Suppressor macrophage treated with lipopolysaccharide for 4 hours (primary cell): ENCODE results near the gene RYR2.

Experiments used
- DNase-seq: peaks from one replicate; pipeline ENCODE4 v3.0.0-alpha.2; 2020

Gene RYR2

GRCh38 chr1:237384213-237384612, 342.2 kb downstream of the RYR2 start:
- DNase-seq: no peak

- peak; percentile 27 for DNase-seq
These were observed 344.6 kb downstream of the RYR2 start for GRCh38 chr1:237386362-237387143.

DNA sequence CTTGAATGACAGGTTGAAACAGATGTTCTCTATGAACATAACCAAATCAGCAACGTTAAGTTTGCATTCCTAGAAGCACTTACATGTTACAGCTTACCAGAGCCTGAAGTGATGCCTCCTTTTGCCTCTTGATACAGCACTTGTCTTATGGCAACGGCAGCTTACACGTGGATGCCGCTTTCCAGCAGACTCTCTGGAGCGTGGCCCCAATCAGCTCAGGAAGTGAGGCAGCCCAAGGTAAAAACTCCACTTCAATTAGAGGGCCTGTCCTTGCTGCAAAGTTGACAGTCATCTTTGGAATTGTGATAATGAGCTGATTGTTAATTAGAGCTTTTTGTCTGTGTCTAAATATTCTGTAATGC, 345.1 kb downstream of the RYR2 start:
- DNase-seq: no peak

- DNase-seq: no peak
These were observed 348.8 kb downstream of the RYR2 start for GRCh38 chr1:237390823-237391222.

- DNase-seq: no peak
These were observed 351.6 kb downstream of the RYR2 start for GRCh38 chr1:237393632-237394031.

- DNase-seq: no peak
These were observed 352.3 kb downstream of the RYR2 start for GRCh38 chr1:237394281-237394680.

DNA sequence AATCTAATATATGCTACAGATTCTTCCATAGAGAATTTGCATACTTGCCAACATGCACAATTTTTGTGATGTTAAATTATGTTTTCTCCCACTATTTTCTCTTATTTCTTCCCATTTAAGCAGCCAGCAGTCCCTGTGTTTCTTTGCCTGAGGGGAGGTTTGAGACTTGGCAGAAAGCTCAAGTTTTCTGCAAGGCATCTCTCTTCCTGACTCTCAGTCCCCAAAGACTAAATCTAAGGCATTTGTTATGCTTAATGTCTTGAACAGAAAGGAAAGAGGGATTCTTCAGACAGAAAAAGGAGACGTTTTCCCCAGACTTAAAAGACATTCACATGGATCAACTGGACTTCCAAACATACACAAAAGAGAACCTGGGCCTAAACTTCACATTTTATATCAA, 354.4 kb downstream of the RYR2 start:
- no peak for DNase-seq

GRCh38 chr1:237398751-237399150, 356.8 kb downstream of the RYR2 start:
- DNase-seq: no peak

DNA sequence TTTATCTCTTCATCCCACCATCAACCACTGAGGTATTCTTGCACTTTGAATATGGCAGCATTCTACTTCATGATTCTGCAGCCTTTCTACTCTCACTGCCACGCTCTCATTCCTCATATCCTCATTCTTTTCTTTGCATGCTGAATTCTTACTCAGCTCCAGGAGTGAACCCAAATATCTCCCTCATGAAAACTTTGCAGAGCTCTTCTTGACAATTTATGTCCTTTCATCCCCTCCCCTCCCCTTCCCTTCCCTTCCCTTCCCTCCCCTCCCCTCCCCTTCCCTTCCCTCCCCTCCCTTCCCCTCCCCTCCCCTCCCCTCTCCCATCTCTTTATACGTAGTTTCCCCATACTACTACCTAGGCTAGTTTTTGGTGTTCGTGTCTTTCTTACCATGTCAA, 363.9 kb downstream of the RYR2 start:
- no peak for DNase-seq

DNA sequence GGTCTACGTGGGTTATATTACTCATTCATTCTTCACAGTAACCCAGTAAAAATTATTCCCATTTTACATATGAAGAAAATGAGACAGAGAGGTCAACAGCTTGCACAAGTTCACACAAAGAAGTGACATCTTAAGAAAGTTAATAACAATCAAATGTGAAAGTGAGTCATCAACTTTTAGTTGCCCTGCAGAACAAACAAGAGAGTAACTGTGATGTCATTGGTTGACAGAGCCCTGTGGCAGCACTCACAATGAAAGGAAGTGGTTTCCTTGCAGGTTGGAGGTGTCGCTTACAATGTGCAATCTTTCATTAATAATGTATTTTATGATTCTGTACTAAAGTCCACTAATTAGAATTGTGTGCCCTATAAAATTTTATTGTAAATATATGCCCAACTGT, 369.6 kb downstream of the RYR2 start:
- DNase-seq: no peak

DNA sequence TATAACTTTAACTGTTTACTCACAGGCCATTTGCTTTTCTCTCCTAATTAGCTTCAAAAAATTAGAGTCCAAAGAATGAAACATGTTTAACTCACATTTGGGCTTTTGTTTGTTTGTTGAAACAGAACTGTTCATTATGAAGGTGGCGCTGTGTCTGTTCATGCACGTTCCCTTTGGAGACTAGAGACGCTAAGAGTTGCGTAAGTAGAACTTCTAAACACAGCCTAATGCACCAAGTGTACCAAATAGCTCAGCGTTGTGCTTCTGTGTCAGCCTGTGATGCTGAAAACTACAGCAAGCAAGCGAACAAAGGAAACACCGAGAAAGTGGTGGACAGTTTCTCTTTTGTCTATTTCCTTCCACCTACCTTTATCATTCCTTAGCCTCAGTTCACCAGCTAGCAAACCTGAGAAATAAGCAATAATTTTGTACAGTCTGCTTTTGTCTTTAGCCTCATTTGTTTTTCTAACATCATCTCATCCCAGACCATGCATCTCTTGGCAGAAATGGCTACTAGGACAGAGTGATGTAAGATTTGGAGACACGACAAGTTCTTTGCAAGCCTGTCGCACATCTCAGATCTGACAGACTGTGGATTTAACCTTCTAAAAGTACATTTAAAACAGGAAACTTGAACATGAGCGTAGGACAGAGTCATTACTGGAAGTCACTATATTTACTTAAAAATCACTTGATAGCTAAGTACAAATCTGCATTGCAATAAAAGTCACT, 375.1 kb downstream of the RYR2 start:
- DNase-seq: no peak

- DNase-seq: no peak
These were observed 386.8 kb downstream of the RYR2 start for GRCh38 chr1:237428809-237429208.

- no peak for DNase-seq
These were observed 387.3 kb downstream of the RYR2 start for GRCh38 chr1:237429252-237429651.

- no peak for DNase-seq
These were observed 389.5 kb downstream of the RYR2 start for GRCh38 chr1:237431448-237431847.

DNA sequence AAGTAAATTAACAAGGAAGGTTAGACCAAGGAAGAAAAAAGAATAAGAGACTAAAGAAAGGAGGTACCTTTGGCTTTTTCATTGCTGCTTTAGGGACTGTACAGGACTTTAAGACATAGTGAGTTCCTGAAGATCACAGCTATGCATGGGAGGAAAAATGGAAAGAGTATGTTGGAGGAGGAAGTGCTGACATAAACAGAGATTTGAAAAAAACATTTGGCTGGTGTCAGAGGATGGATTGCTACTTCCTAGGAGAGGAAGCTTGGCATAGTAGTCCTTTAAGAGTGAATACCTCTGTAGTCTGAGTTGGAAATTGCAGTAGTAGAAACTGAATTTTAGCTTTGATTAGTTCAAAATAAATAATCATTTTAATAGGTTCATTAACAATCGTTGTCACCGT, 398.4 kb downstream of the RYR2 start:
- no peak for DNase-seq

DNA sequence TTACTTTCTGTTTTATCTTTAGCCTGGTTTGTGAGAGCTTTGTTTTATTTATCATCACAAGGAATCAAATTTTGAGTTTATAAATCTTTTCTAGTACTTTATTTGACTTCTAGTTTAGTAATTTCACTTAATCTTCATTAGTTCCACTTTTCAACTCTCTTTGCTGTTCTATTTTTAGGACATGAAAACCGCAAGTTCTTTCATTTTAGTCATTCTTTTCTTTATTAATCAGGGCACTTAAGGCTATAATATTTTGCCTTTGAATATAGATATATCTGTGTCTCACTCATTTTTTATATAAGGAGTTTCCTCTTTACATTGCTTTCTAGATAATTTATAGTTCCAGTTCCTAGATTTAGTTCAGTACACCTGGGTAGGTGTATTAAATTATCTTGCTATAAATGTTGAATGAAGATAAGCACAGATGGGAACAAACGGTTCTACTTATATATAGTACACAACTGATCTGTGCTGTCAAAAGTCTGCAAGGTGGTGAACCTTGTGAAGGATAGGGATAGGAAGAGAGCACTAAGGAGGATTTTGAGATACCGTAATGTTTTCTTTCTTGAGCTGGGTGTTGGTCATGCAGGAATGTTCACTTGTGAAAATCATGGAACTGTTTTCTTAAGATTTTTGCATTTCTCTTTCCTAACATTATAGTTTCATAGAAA, 402.3 kb downstream of the RYR2 start:
- no peak for DNase-seq

DNA sequence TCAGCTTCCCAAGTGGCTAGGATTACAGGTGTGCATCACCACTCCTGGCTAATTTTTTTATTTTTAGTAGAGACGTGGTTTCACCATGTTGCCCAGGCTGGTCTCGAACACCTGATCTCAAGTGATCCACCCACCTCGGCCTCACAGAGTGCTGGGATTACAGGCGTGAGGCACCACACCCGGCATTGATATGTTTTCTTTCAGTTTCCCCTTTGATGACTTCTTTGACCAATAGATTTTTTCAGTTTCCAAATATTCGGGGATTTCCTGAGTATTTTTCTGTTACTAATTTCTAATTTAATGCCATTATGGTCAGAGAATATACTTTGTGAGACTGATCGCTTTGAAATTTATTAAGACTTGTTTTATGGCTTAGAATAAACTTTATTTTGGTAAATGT, 406.1 kb downstream of the RYR2 start:
- no peak for DNase-seq

- DNase-seq: no peak
These were observed 415.6 kb downstream of the RYR2 start for GRCh38 chr1:237457573-237457972.

- DNase-seq: no peak
These were observed 425.3 kb downstream of the RYR2 start for GRCh38 chr1:237467320-237467719.

- no peak for DNase-seq
These were observed 428.8 kb downstream of the RYR2 start for GRCh38 chr1:237470712-237471338.

GRCh38 chr1:237471377-237471776, 429.4 kb downstream of the RYR2 start:
- no peak for DNase-seq

- DNase-seq: no peak
These were observed 430.0 kb downstream of the RYR2 start for GRCh38 chr1:237471956-237472355.

- DNase-seq: no peak
These were observed 431.9 kb downstream of the RYR2 start for GRCh38 chr1:237473854-237474253.

DNA sequence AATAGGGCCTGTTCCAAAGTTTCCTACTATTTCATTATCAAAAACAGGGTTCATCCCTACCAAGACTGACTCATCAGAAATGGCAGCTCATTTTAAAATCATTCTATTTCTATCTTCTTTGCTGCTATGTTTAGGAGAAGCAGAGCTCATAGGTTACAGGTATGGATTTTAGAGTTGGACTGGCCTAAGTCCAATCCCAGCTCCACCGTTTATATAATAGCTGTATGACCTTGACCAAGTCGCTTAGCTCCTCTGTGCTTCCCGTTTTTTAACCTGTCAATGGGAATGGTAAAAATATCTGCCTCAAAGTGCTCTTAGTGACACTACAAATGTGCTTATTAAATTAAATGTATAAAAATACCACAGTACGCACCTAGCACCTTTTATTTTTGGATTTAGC, 436.1 kb downstream of the RYR2 start:
- no peak for DNase-seq
